Measurements from ENCODE around the gene ASPG.

Gene ASPG

DNA sequence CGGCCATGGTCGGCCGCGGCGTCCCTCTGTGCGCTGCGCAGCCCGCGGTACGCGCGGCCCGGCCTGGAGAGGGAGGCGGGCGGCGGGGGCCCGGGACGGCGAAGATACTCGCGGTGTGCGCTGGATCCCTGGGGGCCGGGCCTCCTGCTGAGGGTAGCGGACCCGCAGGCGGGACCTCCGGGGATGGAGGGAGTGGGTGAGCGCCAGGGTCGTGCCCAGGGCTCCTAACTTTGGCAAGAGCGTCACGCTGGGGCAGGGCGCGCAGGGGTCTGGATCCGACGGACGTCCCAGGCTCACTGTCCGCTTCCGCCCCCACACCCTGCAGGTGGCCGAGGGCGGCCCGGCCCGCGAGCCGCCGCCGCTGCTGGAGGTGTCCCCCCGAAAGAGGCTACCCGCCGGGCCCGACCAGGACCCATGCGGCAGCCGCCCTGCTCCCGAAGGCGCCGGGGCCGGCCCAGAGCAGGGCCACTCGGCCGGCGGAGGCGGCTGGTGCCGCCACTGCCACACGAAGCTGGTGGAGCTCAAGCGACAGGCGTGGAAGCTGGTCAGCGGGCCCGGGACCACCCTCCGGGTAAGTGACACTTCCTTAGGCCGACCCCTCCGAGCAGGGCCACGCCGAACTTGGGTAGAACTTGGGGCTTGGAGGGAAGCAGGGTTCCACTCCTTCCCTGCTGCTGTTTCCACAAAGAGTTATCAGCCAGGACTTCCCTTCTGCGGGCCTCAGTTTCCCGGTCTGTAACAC is 53.4 kb downstream of the ASPG start:
- DNase-seq, result no peak

DNA sequence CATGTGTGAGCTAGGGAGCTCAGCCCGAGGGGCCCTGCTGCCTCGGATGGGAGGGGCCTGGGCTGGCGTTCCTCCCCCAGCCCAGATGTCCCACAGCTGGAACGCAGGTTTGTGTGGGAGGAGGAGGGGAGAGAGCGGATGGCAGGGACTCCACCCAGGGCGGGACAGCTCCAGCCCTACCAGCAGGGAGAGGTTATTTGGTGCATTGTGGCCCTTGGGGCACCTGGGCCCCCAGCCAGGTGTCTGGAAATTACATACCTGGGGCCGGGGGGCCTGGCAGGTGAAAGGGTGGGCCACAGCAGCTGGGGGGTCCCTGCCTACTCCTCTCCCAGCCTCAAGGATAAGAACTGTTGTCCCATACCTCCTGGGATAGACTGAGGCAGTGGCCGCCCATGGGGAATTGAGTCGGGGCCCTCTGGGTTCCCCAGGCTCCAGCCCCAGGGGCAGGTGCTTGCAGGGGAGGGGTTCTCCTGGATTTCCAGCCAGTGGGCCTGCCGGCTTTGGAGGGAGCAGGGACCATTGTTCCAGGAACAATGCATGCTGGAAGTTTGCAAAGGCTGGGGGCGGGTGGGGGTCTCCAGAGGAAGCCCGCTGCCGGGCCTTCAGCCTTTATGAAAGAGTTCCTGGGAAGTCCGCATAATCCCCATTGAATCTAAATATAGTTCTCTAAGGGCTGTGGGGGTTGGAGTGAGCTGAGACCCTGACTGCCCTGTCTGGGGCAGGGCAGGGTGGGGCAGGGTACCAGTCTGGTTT is 54.1 kb downstream of the ASPG start:
- no peak for DNase-seq

DNA sequence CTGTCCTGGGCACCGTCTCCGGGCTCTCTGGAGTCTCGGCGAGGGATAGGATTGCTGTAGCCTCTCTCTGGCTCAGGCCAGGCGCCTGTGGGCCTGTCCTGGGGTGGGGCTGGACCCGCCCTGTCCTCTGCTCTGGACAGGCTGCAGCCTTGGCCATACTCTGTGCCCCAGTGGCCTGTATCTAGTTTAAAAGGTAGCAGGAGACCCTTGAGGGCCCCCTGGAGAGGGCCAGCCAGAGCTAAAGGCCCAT is 54.6 kb downstream of the ASPG start:
- DNase-seq, result no peak

DNA sequence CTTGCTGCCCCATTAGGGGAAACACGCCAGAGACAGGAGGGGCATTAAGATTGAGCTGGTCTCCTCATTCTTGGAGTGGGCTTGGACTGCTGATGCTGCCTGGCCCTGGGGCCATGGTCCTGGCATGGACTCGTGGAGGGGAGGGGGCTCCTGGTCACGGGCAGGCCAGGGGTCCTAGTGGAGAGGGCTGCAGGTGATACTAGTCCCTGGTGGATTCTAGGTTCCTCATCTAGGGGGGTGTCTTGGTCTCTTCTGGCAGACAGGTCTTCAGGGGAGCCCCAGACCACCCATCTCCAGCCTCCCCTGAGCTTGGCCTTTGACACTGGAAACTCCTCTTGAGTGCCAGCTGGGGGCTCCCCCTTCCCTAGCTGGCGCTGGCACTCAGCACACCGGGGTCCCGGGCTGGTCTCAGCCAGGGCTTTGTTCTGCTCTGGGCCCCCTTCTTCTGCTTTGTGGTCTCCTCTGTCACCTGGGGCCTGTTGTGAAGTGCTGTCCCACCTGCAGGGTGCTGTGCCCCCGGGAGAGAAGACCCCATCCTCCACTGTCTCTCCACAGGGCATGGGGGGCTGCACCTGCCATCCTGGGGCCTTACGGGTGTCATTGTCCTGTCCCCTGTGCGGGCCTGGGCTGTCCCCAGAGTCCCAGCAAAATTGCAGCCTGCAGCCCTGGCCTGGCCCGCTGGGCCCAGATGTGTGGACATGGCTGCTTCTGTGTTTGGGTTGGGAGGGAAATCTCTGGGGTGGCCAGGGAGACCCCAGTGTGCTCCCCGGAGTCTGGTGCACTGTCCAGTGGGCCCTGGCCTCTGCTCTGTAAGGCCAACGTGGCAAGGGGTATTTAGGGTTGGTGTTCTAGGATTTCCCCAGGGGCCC is 55.2 kb downstream of the ASPG start:
- DNase-seq, result no peak

DNA sequence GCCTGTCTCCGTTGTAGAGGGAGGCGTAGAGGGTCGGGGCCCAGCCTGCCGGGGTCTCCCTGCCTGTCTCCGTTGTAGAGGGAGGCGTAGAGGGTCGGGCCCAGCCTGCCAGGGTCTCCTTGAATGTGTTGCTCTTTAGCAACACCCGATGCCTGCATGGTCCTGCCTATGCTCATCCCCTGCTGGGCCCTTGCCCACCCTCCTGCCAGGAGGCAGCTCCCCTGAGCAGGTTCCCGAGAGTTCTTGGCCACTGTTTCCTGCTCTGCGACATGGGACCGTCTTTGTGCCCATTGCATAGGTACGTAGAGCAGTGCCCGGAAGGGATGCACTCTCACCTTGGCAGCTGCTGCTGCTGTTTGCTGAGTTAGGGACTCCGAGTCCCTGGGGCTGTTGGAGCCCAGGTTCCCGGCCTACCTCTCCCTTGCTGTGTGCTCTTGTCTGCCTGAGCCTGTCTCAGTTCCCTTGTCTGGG is 56.2 kb downstream of the ASPG start:
- DNase-seq, result no peak

DNA sequence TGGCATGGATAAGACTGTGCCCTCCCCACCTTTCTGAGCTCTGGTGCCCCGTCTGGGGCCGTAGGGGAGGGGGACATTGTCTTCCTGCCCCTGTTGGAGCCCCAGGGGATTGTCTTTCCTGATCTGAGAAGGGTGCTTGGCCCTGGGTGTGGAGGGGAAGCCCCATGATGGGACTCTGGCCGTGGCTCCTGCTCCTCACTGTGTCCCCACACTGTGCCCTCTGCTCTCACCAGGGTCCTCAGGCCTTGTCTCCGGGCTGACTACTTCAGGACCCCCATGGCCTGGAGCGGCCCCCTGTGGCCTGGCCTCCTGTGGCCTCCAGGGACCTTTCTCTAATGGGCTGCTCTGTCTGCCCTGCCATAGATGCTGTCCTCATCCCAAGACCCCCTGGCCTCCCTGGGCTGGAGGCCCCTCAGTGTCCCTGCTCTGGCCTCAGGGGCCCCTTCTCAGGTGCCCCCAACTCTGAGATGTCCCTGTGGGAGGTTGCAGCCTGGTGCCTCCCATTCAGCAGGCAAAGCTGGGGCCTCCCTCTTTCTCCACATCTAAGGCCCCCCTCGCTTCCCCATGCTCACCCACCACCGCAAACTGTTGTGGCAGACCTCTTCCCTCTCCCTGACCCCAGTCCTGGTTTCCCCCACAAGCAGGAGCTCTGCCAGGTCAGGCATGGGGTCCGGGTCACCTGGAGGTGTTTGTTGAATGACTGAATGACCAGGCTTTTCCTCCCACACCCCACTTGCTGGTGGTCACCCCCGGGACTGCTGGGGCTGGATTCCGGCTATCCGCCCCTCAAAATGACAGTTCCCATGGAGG is 56.8 kb downstream of the ASPG start:
- DNase-seq, result no peak

DNA sequence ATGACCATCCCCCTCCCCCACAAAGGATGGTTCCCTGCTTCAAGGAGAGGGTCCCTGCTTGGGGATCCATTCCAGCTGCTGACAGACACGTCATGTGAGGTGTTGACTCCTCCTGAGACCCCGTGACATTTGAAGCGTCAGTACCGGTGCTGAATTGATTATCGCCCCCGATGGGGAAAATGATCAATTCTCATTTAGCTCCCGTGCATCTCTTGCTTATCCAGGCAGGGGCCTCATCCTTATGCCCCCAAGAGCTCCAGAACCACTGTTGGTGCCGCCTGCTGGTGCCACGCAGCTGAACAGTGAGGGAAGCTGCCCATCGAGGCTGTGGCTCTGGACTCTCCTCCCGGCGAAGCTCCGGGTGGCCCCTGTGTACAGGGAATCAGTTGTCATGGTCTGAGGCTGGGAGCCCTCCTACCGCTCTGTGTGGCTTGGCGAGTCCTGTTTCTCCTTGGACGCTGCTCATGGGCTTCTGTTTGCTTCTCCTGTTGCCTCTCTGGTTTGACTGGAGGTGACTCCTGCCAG is 57.5 kb downstream of the ASPG start:
- DNase-seq, result no peak

DNA sequence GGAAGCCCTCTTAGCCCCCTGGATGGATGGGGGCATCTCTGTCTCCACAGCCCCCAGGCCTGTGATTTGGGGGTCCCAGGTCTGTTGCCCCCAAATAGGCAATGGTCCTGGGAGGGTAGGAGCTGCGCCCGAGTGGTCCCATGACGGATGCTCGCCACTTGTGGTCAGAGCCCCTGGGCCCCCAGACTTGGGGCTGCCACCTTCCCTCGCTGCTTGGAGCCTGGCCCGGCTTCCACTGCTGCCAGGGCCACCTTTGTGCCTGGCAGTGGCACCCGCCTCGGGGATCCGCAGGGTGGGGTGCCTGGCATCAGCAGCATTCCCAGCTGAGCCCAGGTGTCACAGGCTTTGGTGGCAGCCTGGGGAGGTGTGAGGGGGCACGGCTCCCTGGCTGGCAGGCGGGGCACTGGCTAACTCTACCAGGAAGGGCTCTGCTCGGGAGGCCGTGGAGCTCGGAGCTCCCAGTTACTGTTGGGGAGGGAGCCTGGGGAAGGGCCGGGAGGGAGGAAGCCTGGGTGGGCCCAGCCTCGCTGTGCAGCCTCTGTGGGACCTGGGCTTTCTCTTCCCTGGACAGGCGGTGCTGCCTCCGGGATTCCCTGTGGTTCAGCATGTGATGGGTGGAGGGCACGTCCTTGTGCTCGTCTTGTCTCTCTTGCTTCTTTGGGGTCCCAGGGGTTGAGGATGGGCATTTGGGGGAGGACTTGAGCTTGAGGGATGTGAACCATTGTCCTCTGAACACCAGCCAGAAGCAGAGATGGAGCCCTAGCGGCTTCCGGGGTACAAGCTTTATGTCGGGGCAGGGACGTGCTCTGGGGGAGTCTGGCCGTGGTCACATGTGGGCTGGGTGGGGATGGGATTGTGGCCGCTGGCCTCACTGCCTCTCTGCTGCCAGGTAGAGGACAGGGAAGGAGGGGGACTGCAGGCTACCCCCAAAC is 58.3 kb downstream of the ASPG start:
- no peak for DNase-seq

DNA sequence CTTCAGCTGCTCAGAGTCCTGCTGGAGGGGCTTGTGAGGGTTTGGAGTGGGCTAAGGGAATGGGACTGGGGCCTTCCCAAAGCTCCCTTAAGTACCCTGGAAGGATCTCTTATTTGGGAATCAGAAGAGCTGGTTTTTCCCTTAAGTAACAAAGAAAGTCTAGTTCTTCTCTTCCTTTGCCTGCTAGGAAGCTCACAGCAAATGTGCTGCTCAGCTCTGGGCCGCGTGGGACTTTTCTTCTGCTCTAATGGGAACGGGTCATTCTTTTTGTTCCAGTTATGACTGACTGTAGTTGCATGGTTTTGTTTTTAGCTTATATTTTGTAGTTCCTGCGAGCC is 58.9 kb downstream of the ASPG start:
- DNase-seq, result no peak

DNA sequence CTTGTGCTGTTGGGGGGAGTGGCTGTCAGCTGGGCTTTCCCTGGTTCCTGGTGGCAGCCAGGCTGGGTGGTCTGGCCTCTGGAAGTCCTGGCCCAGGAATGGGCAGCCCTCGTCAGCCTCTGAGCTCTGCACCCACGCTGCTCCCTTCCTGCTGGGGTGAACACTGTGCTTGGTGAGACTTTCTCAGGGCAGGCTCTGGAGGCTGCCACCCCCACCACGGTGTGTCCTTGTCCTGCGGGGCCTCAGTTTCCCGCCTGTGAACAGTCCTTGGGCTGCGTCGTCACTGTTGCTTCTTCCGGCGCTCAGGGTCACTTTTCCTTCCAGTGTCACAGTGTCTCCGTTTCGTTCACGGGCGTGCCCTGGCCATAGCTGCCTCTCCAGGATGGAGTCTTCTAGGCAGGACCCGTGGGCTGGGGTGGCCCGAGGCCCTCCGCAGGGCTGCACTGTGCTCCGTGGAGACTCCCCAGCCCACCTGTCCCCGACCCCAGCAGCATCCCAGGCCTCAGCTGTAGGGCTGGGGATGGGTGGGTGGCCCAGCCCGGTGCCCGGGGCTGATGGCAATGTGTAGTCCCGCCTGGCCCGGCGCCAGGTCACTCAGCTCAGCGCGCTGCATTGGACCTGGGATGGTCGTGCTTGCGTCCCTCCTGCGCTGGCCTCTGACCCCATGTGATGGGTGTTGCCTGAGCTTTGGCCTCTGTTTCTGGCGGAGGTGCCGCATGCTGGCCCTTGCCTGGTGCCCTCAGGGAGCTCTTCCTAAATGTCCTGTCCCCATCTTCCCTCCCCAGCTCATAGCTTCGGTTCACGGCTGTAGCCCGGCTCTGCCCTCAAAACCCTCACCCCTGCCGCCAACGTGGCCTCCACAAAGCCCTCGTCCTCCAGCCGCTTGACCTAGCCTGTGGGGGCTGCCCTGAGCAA is 59.7 kb downstream of the ASPG start:
- DNase-seq, result no peak

DNA sequence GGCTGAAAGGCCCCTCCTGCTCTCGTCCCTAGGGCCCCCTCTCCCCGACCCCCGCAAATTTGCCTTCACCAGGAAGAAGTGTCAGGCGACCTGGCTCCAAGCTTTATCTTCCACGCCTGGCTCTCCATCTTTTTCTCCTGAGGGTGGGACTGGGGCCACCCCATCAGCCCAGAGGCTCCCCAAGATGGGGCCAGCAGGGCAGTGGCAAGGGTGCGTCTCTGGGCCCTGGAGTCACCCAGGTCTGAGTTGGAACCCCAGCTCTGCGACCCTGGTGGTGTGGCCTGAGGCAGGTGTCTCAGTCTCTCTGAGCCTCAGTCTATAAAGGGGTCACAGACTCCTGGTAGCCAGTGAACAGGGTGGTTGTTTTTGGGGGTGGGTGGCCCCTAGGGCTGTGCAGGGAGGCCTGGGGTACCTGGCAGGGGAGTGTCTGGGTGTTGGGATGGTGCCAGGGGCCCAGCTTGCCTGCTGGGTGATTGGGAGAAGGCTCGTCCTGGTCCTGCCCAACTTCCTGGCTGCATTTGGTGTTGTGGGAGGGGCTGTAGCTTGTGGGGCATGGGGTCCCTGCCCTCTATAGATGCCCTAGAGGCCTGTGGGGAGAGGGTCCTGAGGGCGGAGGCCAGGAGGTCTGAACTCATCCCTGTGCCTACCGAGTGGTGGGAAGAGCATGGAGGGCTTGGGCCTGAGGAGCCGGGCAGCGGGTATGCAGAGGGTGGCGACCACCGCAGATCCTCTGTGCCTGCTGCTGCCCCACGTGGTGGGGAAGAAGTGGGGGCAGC is 60.5 kb downstream of the ASPG start:
- no peak for DNase-seq

DNA sequence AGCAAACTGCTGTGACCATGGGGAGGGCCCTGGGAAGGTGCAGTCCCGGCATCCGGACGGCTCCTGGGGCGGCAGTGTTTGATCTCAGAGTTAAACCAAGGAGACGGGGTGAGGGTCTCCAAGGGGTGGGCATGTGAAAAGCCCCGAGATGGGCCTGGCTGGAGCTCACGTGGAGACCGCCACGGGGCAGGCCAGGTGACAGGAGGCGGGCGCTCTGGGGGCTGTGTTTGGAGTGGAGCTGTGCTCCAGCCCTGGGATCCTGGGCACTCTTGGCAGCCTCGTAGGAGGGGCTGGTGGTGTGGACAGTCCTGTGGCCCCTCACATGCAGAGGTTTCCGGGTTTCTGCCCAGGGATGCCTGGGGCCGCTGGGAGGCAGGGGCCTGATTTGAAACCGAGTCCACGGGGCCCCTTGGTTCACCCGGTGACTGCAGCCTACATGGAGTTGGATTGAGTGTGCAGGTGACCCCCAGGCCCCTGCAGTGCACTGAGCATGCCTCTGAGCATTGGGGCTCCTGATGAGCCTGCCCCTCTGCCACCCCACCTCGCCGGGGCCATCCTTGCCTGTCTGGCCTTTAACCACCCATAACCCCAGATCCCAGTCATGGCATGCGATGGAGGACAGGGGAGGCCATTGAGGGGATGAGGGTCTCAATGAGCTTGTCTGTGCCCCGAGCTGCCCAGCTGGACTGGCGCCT is 61.3 kb downstream of the ASPG start:
- DNase-seq, result no peak

DNA sequence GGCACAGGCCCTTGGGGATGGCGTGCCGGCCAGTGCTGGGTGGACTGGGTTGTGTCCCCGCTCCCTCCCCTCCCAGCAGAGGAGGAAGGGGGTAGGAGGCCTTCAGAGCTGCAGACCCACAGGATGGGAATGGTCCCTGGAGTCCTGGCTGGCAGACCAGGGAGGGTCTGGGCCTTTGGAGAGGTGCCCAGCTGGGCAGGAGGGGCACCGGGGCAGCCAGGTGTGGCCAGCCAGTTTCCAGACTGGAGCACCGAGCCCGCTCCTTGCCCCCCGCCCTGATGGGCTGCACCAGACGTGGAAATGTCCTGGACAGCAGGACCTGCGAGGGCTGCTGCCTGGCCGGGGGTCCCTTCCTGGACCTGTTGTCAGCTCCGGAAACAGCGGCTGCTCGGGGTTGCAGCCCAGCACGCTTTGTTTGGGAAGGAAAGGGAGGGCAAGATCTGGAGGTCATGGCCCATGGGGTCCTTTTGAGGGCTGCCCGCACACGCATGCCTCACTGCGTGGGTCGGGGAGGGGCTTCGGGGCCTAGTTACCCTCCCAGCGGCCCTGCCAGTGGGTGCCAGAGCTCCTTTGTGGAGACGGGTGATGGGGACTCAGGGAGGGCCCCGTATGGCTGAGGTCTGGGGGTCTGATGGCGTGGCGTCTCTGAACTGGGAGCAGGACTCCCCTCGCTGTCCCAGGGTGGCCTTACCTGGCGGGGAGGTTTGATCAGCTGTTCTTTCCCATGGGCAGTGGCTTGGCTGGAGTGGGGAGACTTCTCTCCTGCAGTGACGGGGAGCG is 62.0 kb downstream of the ASPG start:
- DNase-seq, result no peak

DNA sequence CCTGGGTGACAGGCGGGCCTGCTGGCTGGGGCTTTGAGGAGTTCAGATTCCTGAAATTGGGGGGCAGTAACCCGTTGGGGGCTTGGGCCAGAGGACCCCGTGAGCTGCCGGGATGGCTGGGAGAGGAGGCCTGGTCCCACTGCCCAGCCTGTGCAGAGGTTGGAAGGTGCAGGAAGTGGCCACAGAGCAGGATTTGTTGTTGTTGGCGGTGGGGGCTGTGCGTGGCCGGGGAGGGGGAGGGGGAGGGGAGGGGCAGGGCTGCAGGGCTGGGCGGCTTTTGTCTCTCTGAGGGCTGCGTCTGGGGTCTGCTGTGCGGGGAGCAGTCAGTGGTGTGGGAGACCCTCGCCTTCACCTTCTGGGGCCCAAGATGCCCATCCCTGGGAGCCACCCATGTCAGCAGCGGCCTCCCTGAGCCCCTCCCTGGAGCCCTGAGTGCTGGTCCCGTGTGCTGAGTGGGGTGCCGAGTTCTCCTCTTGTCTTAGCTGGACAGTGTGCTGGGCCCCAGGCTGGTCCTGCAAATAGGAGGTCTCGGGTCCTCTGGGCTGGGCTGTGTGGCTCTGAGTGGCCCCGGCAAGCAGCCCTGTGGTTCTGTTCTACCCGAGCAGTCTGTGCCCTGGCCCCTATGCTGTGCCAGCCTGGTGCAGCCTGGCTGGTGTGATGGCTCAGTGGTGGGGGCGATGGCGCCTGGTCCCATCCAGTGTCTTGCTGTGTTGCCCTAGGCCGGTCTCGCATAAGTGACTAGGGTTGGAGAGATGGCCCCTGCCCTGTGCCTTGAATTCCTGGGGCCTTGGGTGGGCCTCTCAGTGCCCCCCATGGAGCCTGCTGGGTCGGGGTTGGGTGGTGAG is 63.2 kb downstream of the ASPG start:
- DNase-seq, result no peak

DNA sequence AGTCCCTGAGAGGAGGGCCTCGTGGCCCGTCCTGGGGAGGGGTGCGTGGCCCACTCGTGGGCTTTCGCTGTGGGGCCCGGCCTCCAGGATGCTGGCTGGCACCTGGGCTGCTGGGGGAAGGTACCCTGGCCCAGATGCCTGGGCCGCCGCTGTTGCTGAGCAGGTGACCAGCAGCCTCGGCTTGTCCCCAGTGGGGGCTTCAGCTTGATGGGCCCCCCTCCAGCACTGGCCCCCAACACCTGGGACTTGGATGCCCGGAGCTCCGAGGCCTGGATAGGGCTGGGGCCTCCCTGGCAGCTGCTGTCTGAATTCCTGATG is 63.7 kb downstream of the ASPG start:
- DNase-seq, result no peak

DNA sequence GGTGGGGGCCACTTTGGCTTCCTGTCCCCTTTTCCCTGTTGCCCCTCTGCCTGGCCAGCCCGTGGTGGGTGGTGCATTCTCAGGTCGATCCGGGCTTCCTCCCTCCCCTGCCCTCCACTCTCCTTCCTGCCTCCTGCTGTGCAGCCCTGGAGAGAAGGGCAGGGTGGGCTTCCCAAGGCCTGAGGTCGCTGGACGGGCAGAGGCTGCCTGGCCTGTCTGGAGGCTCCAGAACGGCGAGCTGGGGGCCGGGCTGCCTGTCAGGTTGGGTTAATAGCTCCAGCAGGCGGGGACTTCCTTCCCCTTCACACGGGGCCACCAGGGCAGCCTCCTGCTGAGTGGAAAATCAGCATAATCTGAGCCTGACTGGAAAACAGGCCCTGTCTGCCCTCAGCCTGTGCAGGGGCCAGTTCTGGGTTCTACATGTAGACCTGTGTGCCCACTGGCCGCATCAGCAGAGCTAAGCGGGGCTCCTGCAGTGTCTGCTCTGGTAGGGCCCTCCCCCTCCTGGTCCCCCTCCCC is 64.2 kb downstream of the ASPG start:
- no peak for DNase-seq
